HPDE6-E6E7 (cell line): ENCODE results near the gene MSX1.

Source experiments
- DNase-seq: peaks from one replicate; pipeline ENCODE4 v3.0.0; 2011; ENCODE audit warnings: missing footprints; ENCODE audit errors: extremely low spot score

The MSX1 gene

GRCh38 chr4:4913147-4913561 is 53.7 kb downstream of the MSX1 start:
- no peak for DNase-seq
